NCI-H1417 (cell line): ENCODE results near the gene LOC101059915.
A peak's percentile ranks its signal among the peaks of the same experiment; 100 is the strongest.

Source experiments
- DNase-seq, 3 experiments: peaks; one replicate each; lab custom pipeline; 2025; lab: John Stamatoyannopoulos, UW

Gene LOC101059915

DNA sequence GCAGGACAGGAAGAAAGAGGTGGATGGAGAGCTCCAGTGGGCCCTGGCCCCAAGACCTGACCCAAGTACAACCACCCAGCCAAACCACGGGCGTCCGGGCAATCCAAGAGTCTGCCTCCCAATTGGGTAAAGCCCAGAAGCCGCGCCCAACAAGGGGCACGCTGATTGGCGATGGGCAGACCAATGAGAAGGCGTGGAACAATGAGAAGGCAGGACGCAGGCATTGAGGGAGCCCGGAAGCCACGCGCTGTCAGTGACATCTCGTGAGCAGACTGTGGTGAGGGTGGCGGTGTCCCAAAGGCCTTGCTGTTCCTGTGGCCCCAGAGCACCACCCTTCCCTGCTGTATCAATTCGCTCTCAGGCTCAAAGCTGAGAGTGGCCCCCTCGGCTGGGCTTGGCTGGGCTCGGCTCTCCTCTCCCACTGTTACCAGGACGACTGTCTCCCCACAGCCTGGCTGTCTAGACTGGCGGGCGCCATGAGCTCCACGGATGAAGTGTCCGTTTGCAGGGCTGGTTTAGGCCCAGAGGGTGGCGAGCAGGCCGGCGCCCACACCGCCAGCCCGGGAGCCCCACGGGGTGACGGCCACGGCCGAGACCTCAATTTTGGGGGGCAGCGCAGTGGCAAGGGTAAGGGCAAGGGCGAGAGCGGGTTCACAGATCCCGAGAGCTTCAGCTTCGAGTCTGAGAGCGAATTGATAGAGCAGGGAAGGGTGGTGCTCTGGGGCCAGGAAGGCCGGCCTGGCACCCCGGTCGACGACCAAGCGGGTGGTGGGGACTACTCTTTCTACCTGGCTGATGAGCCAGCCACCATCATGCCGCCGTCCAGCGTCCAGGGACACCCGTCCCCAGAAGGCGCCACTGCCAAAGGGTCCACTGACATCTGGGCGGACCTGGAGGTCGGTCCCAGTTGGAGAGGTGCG lies at the start of gene LOC101059915:
TSS of gene LOC101059915 (plus strand) at position 219 of the 920 bp plus-strand sequence.
- DNase-seq, result no peak

- DNase-seq, result no peak
These were observed 49.6 kb upstream of the LOC101059915 start for GRCh38 chrX:71617742-71618141.

GRCh38 chrX:71618303-71618721 lies 49.0 kb upstream of the LOC101059915 start, which contains the start of gene CXCR3:
Gene CXCR3 (minus strand): TSS chrX:71618511. CDS start chrX:71618449, 62 bp downstream.
- DNase-seq, result no peak

DNA sequence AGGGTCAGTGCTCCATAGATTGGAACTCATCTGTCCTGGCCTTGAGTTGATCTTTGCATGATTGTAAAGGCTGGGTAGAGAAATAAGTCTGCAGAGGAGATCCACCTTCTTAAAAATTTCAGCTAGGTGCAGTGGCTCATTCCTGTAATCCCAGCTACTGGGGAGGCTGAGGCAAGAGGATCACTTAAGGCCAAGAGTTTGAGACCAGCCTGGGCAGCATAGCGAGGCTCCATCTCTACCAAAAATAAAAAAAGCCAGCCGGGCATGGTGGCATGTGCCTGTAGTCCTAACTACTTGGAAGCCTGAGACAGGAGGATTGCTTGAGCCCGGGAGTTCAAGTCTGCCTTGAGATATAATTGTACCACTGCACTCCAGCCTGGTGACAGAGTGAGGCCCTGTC lies 48.6 kb upstream of the LOC101059915 start:
- no peak for DNase-seq

DNA sequence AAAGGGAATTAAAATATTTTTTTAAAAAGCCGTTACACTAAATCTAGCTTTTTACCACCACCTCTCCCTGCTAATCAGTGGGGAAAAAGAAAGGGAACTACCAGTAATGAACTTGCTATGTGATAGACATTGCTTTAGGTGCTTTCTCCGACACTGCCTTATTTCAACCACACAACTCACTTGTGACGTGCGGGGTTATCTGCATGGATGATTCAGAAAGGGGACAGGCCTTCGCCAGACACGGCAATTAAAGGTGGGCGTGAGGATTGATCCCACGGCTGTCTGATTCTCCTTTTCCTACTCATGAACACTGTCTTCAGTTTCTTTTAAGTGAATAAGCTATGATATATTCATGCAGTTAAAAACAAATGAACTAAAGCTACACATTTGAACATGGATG lies 48.2 kb upstream of the LOC101059915 start:
- no peak for DNase-seq

GRCh38 chrX:71619986-71620385 lies 47.4 kb upstream of the LOC101059915 start:
- DNase-seq, result no peak

- DNase-seq, result no peak
These were observed 45.7 kb upstream of the LOC101059915 start for GRCh38 chrX:71621603-71622002.

DNA sequence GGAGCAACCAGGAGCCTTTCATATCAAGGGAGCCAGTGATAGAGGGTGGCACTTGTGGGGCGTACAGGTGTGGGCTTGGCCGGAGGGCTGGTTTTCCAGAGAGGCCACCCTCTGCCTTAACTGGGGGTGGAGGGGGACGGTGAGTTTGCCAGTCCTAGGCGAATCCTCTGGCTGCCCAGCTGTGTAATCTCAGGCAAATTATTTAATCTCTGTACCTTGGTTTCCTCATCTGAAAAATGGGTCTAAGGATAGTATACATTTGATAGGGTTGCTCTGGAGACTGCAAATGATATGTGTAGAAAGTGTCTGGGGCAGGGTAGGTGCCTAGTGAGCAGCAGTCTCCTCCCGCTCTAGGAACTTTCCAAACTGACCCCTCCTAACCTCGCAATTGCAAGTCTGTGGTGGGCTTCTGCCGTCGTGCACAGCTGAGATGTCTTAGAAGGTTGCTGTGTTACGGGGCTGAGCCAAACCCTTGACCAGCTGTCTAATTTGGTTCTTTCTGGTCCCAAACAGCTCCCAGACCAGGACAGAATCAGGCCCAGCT lies 45.2 kb upstream of the LOC101059915 start:
- DNase-seq, result no peak

- peak in 1 of 3 experiments; percentile 26 for DNase-seq
These were observed 44.5 kb upstream of the LOC101059915 start for GRCh38 chrX:71622576-71623450.

- DNase-seq, result no peak
These were observed 43.6 kb upstream of the LOC101059915 start for GRCh38 chrX:71623714-71624113.

DNA sequence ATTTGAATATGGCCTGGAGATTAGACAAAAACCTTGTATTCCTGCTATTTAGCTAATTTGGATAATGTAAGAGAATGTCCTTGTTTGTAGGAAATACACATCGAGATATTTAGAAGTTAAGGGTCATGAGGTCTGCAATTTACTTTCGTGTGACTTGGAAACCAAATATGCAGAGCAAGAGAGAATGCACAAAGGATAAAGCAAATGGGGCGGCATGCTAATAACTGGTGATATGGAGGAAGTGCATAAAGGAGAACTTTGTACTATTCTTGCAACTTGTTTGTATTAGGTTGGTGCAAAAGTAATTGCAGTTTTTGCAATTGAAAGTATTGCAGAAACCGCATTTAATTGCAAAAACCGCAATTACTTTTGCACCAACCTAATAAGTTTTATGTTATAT lies 41.9 kb upstream of the LOC101059915 start:
- no peak for DNase-seq

DNA sequence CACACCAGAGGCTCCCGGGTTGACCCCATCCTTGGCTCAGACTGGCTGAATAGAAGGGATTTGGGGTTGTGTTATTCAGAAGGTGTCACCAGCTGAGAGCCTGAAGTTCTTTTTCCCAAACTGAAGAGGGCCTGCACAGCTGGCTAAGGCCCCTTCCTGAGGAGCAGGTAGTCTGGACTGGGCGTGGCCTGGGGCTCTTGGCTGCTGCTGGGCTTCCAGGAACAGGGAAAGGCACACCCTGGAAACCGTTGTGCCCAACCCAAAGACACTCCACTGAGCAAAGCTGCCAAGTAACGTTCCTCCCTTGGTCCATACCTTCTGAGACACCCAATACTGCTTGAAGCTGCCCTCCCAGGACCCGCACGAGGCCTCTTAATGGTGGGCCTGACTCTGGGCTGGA lies 40.8 kb upstream of the LOC101059915 start:
- no peak for DNase-seq

- DNase-seq, result no peak
These were observed 39.5 kb upstream of the LOC101059915 start for GRCh38 chrX:71627588-71628404.

DNA sequence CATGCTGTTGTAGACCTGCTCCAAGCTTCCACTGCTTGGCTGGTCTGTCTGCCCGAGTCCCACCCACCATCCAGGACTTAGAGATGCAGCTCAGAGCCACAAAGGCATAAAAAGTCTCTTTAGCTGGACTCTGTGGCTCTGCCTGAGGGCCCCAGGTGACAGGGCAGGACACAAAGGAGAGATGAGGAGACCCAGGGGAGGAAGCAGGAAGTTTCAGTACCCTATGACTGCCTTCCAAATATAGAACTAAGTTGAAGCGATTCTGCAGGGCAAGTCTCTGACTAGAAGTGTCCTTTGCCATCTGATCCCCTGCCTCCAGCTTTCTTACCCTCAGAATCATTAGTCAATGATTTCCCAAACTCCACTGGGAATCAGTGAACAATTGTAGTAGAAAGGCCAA lies 37.9 kb upstream of the LOC101059915 start:
- DNase-seq, result no peak

DNA sequence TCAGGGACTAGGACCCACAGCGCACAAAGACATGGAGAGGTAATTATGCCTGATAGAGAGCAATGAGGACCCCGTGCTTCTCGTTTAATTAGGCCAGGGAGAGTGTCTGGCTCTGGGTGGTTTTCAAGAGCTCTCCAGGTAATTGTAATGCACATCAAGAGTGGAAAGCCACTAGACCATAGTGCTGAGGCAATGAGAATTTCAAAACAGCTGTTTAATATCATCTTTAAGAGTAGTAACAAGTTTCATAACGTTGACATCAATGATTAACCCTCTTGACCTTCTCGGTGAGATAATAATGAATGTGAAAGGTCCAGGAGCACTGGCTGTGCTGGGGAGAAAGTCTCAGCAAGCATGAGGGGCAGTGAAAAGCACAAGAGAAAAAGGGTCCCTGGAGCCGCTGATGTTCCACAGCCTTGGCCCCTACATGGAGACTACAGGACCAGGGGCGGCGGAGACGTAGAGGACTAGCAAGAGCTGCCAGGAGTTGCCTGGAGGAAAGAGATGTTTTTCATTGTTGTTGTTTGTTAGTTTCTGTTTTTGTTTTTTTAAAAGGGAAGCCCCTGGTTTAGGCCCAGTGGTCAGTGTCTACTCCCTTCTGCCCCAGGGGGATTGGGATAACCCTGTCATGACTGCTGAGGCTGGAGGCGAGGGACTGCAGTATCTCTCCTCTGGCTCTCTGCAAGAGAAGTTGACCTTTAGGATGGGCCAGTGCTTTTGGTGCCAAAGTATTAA lies 34.3 kb upstream of the LOC101059915 start:
- peak; percentile 52 to 91 (median 80) for DNase-seq

- no peak for DNase-seq
These were observed 33.0 kb upstream of the LOC101059915 start for GRCh38 chrX:71634366-71634765.

GRCh38 chrX:71636438-71637252 lies 30.7 kb upstream of the LOC101059915 start:
- peak; percentile 21 to 65 (median 42) for DNase-seq

- peak in 1 of 3 experiments; percentile 42 for DNase-seq
These were observed 30.1 kb upstream of the LOC101059915 start for GRCh38 chrX:71637253-71637618.

DNA sequence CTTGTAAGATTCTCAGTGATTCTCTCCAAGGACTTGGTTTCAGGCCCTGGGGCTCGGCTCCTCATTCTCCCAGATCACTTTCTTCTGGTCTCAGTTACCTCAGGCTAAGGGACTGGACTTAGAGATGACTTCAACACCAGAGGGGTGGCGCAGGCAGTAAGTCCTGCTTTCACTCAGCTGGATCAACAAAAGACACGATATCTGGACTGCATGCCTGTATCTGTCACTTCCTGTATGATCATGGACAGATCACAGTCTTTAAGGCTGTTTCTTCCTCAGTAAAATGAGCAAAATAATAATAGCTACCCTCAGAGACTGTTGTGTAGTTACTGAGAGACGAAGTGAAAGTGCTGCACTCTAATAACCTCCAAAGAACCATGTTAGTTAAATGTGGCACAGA lies 29.5 kb upstream of the LOC101059915 start:
- DNase-seq, result no peak

DNA sequence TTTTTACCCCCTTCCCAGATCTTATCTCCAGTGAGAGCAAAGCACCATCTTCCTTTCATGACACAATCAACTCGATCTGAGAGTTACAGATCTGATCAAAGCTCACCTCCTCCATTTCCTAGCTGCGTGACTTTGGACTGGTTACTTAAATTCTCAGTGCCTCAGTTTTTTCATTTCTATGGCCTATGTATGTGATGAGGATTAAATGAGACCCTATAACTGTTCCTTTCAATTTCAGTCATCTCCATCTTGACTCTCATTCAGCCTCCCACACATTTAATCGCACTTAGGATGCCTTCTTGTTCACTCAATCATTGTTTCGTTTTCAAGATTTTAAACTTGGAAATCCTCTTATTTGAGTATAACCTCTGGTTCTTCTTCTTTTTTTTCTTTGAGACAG lies 28.9 kb upstream of the LOC101059915 start:
- no peak for DNase-seq
